NCI-H460 (cell line): ENCODE measurements around the gene SSH2. TPM values are rescaled to one million over a fixed set of nuclear protein-coding genes. Genes with fewer than 3 reads are reported as not detected.
"Not testable (repeated sequence)": the region's sequence is repeated elsewhere in the genome, so short reads cannot be mapped to it uniquely, and the experiment has no call there.

Source experiments
- DNase-seq: peaks from one replicate; pipeline ENCODE4 v3.0.0-alpha.2; 2016; ENCODE audit warnings: low read depth; ENCODE audit errors: extremely low read depth
- total RNA-seq: library from RNA; depleted of rRNA; stranded (reverse); fragments of >200 nt; shearing (Covaris generic); gene quantifications from 2 replicates; pipeline ENCODE4 v1.2.3, GENCODE V29; 2014

SSH2 gene
- total RNA-seq, 1 experiment from 2014 or later, result 7.6 TPM

GRCh38 chr17:29749045-29749825, 180.8 kb downstream of the SSH2 start:
- no peak for DNase-seq

GRCh38 chr17:29748400-29748799, 181.6 kb downstream of the SSH2 start:
- DNase-seq, result no peak

GRCh38 chr17:29747660-29748059, 182.4 kb downstream of the SSH2 start:
- no peak for DNase-seq

GRCh38 chr17:29746669-29747068, 183.4 kb downstream of the SSH2 start:
- DNase-seq, result no peak

- DNase-seq, result no peak
Measured at GRCh38 chr17:29744121-29744520, 185.9 kb downstream of the SSH2 start.

- DNase-seq, result no peak
Measured at GRCh38 chr17:29742210-29742513, 187.9 kb downstream of the SSH2 start.

- DNase-seq, result no peak
Measured at GRCh38 chr17:29740017-29740416, 190.0 kb downstream of the SSH2 start.

GRCh38 chr17:29734640-29735039, 195.4 kb downstream of the SSH2 start:
- DNase-seq, result no peak

GRCh38 chr17:29733166-29733565, 196.9 kb downstream of the SSH2 start:
- no peak for DNase-seq

GRCh38 chr17:29732613-29733012, 197.4 kb downstream of the SSH2 start:
- no peak for DNase-seq

- no peak for DNase-seq
Measured at GRCh38 chr17:29732209-29732608, 197.8 kb downstream of the SSH2 start.

GRCh38 chr17:29731589-29731929, 198.5 kb downstream of the SSH2 start:
- no peak for DNase-seq

GRCh38 chr17:29728490-29728889, 201.5 kb downstream of the SSH2 start:
- DNase-seq, result no peak

- DNase-seq, result no peak
Measured at GRCh38 chr17:29726715-29727252, 203.2 kb downstream of the SSH2 start.

GRCh38 chr17:29725408-29725807, 204.6 kb downstream of the SSH2 start:
- not testable (repeated sequence) for DNase-seq

GRCh38 chr17:29723278-29724047, 206.6 kb downstream of the SSH2 start:
- DNase-seq, result no peak

GRCh38 chr17:29722411-29723198, 207.4 kb downstream of the SSH2 start:
- DNase-seq, result no peak

- DNase-seq, result no peak
Measured at GRCh38 chr17:29720551-29720950, 209.5 kb downstream of the SSH2 start.

- DNase-seq, result no peak
Measured at GRCh38 chr17:29719469-29719868, 210.6 kb downstream of the SSH2 start.

- DNase-seq, result no peak
Measured at GRCh38 chr17:29718446-29719039, 211.5 kb downstream of the SSH2 start.

- no peak for DNase-seq
Measured at GRCh38 chr17:29717817-29718216, 212.2 kb downstream of the SSH2 start.
